NCI-H460 (cell line): ENCODE measurements around the gene NKIRAS1. TPM values are rescaled to one million over a fixed set of nuclear protein-coding genes. Genes with fewer than 3 reads are reported as not detected.
"Not testable (repeated sequence)": the region's sequence is repeated elsewhere in the genome, so short reads cannot be mapped to it uniquely, and the experiment has no call there.

ENCODE experiments used
- DNase-seq: peaks from one replicate; pipeline ENCODE4 v3.0.0-alpha.2; 2016; ENCODE audit warnings: low read depth; ENCODE audit errors: extremely low read depth
- total RNA-seq: library from RNA; depleted of rRNA; stranded (reverse); fragments of >200 nt; shearing (Covaris generic); gene quantifications from 2 replicates; pipeline ENCODE4 v1.2.3, GENCODE V29; 2014

NKIRAS1 gene
- total RNA-seq, 1 experiment from 2014 or later, result 12.6 TPM

- DNase-seq, result no peak
Measured at GRCh38 chr3:23941440-23941839, 24.6 kb upstream of the NKIRAS1 start.

DNA sequence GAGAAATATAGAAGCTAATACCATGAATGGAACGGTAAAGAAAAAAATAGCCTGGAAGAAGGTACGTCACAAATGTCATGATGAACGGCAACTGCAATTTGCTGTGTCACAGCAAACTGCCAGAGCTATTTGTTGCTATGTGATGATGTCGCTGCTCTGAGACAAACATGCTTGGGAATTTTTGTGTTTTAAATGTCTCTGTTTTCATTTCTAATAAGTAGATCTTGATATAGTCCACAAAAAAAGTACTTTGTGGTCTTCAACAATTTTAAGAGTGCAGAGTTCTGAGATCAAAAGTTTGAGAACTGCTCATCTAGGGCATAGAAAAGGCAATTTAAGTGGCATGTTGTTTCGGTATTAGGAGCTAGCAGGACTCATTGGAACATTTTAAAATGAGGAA, 24.0 kb upstream of the NKIRAS1 start:
- peak; percentile 48 for DNase-seq

DNA sequence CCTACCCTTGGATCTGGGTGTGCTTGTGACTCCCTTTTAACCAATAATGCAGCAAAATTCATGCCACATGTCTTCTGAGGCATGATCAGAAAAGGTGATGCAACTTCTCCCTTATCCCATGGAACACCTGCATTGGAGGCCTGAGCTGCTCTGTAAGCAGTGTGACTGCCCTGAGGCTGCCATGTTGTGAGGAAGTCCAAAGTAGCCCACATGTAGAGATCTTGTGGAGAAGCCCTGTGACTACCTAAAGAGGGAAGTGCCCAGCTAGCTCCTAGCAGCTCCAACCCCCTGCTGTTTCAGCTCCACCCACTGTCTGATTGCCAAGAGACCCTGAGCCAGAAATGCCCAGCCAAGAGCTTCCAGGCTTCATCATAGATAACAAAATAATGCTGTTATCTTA, 21.9 kb upstream of the NKIRAS1 start:
- DNase-seq, result no peak

DNA sequence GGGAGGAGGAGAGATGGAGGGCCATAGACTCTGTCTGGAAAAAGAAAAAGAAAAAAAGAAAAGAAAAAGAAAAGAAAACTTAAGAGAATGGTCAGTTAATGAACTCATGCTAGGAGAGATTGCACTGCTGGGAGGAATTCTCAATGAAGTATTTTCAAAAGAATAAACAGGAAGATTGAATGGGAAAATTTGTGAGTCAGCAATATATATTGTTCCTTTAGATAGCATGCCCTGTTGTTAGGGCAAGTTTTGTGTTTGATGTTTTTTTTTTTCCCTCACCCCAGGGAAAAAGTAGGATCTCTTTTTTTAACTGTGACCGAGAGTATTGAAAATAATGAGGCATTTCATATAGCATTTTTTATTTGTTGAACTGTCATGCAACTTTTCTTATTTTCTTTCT, 20.5 kb upstream of the NKIRAS1 start:
- no peak for DNase-seq

DNA sequence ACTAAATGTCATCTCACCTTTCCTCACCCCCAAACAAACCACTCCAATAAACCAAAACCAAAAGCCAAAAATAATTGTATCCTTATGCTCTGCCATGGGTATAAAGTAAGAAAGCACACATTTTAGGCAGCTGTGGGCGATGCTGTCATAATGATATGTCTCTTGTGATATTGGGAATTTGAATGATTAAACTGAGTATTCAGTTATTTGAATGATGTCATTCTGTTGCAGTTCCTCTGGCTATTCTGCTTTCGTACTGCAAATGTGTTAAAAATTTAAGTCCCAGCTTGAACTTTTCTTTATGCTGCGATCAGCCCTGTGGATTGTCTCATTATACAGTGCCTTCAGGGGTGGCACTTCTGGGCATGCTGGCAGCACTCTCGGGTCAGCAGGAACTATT, 17.5 kb upstream of the NKIRAS1 start:
- DNase-seq, result no peak

GRCh38 chr3:23932571-23932970, 15.8 kb upstream of the NKIRAS1 start:
- DNase-seq, result no peak

DNA sequence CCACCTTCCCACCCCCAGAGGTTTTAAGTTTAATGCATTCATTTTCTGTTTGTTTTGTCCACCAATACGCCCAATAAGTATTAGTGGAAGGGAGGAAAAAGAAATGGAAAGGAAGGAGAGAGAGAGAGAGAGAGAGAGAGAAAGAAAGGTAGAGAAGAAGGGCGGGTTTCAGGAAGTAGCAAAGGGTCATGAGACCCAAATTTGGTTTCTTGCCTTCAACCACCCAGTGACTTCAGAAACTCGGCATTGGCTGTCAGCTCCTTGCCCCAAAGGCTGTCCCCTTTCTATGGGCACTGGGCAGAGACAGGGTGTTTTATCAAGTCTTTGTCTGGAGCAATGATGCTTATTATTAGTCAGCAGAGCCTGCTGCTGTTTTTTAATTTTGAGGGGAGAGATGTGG, 14.8 kb upstream of the NKIRAS1 start:
- no peak for DNase-seq

DNA sequence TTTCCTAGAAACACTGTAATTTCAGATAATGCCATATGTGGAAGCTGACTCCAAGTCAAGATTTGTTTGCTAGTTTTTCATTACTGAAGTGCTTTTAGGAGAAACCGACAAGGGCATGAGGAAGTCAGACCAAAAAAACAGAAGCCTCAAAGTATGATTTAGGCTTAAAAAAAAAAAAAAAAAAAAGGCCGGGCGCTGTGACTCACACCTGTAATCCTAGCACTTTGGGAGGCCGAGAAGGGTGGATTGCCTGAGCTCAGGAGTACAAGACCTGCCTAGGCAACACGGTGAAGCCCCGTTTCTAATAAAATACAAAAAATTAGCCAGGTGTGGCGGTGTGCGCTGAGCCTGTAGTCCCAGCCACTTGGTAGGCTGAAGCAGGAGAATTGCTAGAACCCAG, 11.7 kb upstream of the NKIRAS1 start:
- no peak for DNase-seq

- DNase-seq, result no peak
Measured at GRCh38 chr3:23926736-23927135, 9.9 kb upstream of the NKIRAS1 start.

DNA sequence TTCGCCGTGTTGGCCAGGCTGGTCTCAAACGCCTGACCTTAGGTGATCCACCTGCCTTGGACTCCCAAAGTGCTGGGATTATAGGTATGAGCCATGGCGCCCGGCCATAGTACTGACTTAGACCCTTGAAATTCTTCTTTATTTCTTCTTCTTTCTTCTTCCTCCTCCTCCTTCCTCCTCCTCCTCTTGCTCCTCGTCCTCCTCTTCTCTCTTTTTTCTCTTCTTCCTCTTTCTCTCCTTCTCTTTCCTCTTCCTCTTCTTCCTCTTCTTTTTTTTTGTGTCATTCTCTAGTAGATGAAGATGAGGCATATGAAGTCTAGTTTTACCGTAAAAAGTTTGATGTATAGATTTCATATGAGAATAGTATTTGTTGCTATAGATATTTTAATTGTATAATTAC, 9.5 kb upstream of the NKIRAS1 start:
- DNase-seq, result no peak

DNA sequence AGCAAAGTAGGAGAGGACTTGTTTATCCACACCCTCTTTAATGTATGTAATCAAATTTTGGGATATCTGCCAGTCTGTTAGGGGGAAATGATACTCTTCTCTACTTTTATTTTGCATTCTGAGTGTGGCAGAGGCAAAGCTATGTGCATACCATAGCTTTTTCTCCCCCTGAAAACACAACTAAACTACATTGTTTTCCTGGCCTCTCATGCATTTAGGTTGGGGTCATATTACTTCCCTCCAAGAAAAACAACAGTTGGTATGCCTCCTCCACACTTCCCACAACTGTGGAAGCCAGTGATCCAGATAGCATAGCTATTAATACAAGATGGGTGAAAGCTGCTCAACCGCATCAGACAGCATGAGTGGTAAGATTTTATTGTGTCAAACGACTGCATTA, 7.0 kb upstream of the NKIRAS1 start:
- DNase-seq, result no peak

DNA sequence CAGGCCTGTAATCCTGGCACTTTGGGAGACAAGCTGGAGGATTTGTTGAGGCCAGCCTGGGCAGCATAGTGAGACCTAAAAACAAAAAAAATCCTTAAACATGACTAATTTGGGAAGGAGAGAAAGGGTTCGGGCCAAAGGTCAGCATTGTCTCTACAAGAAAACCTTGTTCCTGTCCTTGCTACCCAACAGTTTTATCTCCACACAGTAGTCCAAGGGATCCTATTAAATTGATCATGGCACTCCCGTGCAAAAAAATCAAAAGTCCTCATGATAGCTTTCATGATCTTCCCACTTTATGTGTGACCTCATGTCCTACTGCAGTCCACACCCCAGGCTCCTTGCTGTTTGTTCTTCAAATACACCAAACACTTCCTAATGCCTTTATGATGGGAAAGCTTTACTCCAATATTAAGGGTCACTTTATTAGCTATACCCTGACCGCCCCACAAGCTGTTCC, 4.3 kb upstream of the NKIRAS1 start:
- DNase-seq, result no peak

GRCh38 chr3:23920151-23920655, 3.4 kb upstream of the NKIRAS1 start:
- DNase-seq, result no peak

- DNase-seq, result no peak
Measured at GRCh38 chr3:23919628-23920027, 2.8 kb upstream of the NKIRAS1 start.

DNA sequence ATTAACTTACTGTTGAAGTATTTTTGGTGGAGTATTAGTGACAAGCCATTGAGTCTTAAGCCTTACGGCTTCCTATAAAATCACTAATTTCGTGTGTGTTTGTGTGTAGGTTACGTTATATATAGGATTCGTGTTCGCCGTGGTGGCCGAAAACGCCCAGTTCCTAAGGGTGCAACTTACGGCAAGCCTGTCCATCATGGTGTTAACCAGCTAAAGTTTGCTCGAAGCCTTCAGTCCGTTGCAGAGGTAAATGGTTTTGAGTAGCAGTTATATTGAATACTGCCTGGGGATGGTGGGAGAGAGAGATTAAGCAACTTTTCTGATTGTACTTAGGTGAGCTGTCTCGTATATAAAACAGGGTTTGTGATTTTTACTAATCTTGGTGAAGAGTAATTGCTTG, 1.5 kb upstream of the NKIRAS1 start:
- DNase-seq, result not testable (repeated sequence)

- not testable (repeated sequence) for DNase-seq
Measured at GRCh38 chr3:23917679-23918303, 1.0 kb upstream of the NKIRAS1 start.

- DNase-seq, result no peak
Measured at GRCh38 chr3:23916152-23916885, 471 bp downstream of the NKIRAS1 start.

- DNase-seq, result no peak
Measured at GRCh38 chr3:23915537-23916108, 1.2 kb downstream of the NKIRAS1 start.

DNA sequence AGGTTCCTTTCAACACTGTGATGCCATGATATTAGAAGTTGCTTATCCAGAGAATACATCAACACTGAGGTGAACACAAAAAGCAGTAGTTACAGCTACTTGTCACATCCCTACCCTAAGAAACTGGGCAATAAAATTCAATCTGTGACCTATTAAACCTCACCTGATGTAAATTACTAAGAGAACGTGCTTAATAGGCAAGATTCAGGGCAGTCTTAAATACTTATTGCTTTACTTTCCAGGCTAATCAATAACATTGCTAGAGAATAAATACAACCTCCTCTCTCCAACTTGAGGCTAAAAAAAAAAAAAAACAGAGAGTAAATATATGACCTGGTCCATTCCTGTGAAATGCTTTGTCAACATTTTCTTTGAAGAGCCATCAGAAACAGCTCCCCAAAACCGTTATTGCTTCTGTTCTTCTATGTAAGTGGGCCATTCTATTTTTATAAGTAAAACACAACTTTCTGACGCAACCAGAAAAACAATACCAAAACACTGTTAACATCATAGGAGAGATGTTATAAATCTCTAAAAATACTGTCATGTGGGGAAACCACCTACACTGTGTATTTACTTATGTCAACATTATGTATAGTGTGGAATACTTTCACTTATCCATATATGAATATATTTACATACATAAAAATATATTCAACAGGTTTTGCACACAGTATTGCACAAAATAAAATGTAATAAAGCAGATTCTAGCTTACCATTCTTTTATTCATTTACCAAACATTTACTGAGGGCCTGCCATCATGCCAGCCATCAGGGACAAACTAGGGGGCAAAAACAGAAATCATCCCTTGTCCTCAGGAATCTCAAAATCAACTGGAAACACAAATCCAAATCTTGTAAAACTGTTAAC, 2.7 kb downstream of the NKIRAS1 start:
- DNase-seq, result no peak

GRCh38 chr3:23913182-23913581, 3.6 kb downstream of the NKIRAS1 start:
- no peak for DNase-seq

DNA sequence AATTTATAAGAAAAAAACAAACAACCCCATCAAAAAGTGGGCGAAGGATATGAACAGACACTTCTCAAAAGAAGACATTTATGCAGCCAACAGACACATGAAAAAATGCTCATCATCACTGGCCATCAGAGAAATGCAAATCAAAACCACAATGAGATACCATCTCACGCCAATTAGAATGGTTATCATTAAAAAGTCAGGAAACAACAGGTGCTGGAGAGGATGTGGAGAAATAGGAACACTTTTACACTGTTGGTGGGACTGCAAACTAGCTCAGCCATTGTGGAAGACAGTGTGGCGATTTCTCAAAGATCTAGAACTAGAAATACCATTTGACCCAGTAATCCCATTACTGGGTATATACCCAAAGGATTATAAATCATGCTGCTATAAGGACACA, 4.5 kb downstream of the NKIRAS1 start:
- not testable (repeated sequence) for DNase-seq
